Measurements from ENCODE around the gene CNTNAP2. TPM values are rescaled to one million over a fixed set of nuclear protein-coding genes. Genes with fewer than 3 reads are reported as not detected.

CNTNAP2 gene
- total RNA-seq, 4 donors from 2014 or later, result 0.91 to 16.0 TPM; not detected in 2

DNA sequence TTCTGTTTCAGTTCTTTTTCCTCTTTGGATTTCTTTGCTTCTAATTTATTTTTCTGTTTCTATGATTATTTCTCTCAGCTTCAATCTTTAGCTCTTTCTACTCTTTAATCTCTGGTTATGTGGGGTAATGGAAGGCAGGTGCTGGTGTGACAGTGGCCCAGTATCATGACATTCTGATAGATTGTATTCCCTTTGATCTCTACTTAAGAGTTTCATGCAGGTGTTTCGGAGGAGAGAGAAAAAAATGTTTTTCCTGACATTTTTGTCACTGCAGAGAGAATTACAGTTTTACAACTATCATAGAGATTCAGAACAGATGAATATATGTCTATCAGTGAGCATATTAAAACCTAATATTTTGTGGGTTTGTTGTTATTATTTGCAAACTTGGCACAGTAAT is 524.9 kb downstream of the CNTNAP2 start:
- no peak for TF ChIP-seq POLR2A (IDR thresholded peaks at IDR 0.05)
- TF ChIP-seq, protein P1, sequence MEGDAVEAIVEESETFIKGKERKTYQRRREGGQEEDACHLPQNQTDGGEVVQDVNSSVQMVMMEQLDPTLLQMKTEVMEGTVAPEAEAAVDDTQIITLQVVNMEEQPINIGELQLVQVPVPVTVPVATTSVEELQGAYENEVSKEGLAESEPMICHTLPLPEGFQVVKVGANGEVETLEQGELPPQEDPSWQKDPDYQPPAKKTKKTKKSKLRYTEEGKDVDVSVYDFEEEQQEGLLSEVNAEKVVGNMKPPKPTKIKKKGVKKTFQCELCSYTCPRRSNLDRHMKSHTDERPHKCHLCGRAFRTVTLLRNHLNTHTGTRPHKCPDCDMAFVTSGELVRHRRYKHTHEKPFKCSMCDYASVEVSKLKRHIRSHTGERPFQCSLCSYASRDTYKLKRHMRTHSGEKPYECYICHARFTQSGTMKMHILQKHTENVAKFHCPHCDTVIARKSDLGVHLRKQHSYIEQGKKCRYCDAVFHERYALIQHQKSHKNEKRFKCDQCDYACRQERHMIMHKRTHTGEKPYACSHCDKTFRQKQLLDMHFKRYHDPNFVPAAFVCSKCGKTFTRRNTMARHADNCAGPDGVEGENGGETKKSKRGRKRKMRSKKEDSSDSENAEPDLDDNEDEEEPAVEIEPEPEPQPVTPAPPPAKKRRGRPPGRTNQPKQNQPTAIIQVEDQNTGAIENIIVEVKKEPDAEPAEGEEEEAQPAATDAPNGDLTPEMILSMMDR (IDR thresholded peaks at IDR 0.05), result no peak
- intact Hi-C loops (cut with DNase I; ENCODE audit: low total_unique reads), result no loop called here
- H3K27me3 ChIP-seq, result no peaks in the 10 kb centered on the region
- H3K27ac ChIP-seq, result no peak overlapping the region
- no peak overlapping the region for H3K4me3 ChIP-seq
- DNase-seq, result no peak
- no peaks in the 10 kb centered on the region for H3K9me3 ChIP-seq
- H3K4me1 ChIP-seq, result no peaks in the 10 kb centered on the region
- H3K36me3 ChIP-seq, result no peaks in the 10 kb centered on the region

- H3K4me3 ChIP-seq, result no peak overlapping the region
- intact Hi-C loops (cut with DNase I; ENCODE audit: low total_unique reads), result no loop called here
- H3K9me3 ChIP-seq, result no peaks in the 10 kb centered on the region
- no peaks in the 10 kb centered on the region for H3K4me1 ChIP-seq
- no peak for TF ChIP-seq POLR2A (IDR thresholded peaks at IDR 0.05)
- TF ChIP-seq, protein P1 (IDR thresholded peaks at IDR 0.05), result no peak
- no peaks in the 10 kb centered on the region for H3K27me3 ChIP-seq
- no peaks in the 10 kb centered on the region for H3K36me3 ChIP-seq
- DNase-seq, result no peak
- no peak overlapping the region for H3K27ac ChIP-seq
Measured at GRCh38 chr7:146645383-146645976, 528.9 kb downstream of the CNTNAP2 start.

- Histone ChIP-seq H3K27ac (no peak overlapping the region), H3K27me3 (no peaks in the 10 kb centered on the region), H3K4me1 (no peaks in the 10 kb centered on the region), H3K4me3 (no peak overlapping the region), H3K36me3 (no peaks in the 10 kb centered on the region), H3K9me3 (no peaks in the 10 kb centered on the region)
- intact Hi-C loops (cut with DNase I; ENCODE audit: low total_unique reads), result no loop called here
- no peak for DNase-seq
- TF ChIP-seq POLR2A (IDR thresholded peaks at IDR 0.05), result no peak
- TF ChIP-seq, protein P1 (IDR thresholded peaks at IDR 0.05), result no peak
Measured at GRCh38 chr7:146647445-146647844, 530.8 kb downstream of the CNTNAP2 start.

DNA sequence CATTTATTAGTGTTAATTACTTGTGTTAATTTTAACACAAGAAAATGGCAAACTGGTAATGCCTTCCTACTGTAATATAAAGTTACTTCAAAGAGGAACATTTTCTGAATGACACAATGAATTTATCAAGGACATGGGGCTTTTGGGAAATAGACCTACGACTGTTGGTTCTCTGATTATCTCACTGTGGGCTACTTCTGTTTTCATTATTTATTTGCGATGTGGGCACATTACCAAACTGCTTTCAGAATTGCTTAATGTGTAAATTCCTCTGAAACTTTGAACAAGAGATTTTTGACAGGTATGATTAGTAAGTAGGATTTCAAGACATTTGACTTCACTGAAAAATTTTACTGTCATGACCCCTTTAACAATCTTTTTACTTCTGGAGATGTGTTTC is 535.6 kb downstream of the CNTNAP2 start:
- no peak for TF ChIP-seq POLR2A (IDR thresholded peaks at IDR 0.05)
- TF ChIP-seq, protein P1 (IDR thresholded peaks at IDR 0.05), result no peak
- DNase-seq, result no peak
- H3K27ac ChIP-seq, result no peak overlapping the region
- H3K4me3 ChIP-seq, result no peak overlapping the region
- intact Hi-C loops (cut with DNase I; ENCODE audit: low total_unique reads), result no loop called here
- no peaks in the 10 kb centered on the region for H3K27me3 ChIP-seq
- no peaks in the 10 kb centered on the region for H3K4me1 ChIP-seq
- no peaks in the 10 kb centered on the region for H3K36me3 ChIP-seq
- H3K9me3 ChIP-seq, result no peaks in the 10 kb centered on the region

GRCh38 chr7:146654048-146654447 is 537.4 kb downstream of the CNTNAP2 start:
- Histone ChIP-seq H3K4me3 (no peak overlapping the region), H3K9me3 (no peaks in the 10 kb centered on the region), H3K27ac (no peak overlapping the region), H3K27me3 (no peaks in the 10 kb centered on the region), H3K36me3 (no peaks in the 10 kb centered on the region), H3K4me1 (no peaks in the 10 kb centered on the region)
- no peak for TF ChIP-seq POLR2A (IDR thresholded peaks at IDR 0.05)
- TF ChIP-seq, protein P1 (IDR thresholded peaks at IDR 0.05), result no peak
- no peak for DNase-seq
- intact Hi-C loops (cut with DNase I; ENCODE audit: low total_unique reads), result no loop called here

Measured in uterus (tissue), 4 donors.